Stimulated activated CD8-positive, alpha-beta memory T cell treated with anti-CD3 and anti-CD28 coated beads, Interleukin-2, amount 100 ng/mL, for 1 hour (primary cell): ENCODE results near the gene PCDHGA1.
"Not testable (repeated sequence)": the region's sequence is repeated elsewhere in the genome, so short reads cannot be mapped to it uniquely, and the experiment has no call there.

Experiments used
- DNase-seq, 2 donors: peaks; one replicate each; pipeline ENCODE4 v3.0.0-alpha.2; 2020; ENCODE audit warnings: low read depth in 2 of 2

PCDHGA1 gene

GRCh38 chr5:141409598-141410306 is 79.4 kb downstream of the PCDHGA1 start:
- DNase-seq, result no peak

GRCh38 chr5:141411575-141411974 is 81.3 kb downstream of the PCDHGA1 start:
- DNase-seq, result no peak

GRCh38 chr5:141412854-141413539 is 82.7 kb downstream of the PCDHGA1 start, which contains the start of gene PCDHGA10:
TSS of gene PCDHGA10 (plus strand) at chr5:141412987. CDS start at chr5:141413176, 189 bp downstream.
- peak in 1 of 2 donors; percentile 22 for DNase-seq

DNA sequence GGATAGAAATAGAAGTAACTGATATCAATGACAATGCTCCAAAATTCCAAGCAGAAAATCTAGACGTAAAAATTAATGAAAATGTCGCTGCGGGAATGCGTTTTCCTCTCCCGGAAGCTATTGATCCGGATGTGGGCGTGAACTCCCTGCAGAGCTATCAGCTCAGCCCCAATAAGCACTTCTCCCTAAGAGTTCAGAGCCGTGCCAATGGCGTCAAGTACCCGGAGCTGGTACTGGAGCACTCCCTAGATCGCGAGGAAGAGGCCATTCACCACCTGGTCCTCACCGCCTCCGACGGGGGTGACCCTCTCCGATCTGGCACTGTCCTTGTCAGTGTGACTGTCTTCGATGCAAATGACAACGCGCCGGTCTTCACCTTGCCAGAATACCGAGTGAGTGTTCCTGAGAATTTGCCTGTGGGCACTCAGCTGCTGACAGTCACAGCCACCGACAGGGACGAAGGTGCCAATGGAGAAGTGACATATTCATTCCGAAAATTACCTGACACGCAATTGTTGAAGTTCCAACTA is 83.3 kb downstream of the PCDHGA1 start:
- DNase-seq, result no peak

DNA sequence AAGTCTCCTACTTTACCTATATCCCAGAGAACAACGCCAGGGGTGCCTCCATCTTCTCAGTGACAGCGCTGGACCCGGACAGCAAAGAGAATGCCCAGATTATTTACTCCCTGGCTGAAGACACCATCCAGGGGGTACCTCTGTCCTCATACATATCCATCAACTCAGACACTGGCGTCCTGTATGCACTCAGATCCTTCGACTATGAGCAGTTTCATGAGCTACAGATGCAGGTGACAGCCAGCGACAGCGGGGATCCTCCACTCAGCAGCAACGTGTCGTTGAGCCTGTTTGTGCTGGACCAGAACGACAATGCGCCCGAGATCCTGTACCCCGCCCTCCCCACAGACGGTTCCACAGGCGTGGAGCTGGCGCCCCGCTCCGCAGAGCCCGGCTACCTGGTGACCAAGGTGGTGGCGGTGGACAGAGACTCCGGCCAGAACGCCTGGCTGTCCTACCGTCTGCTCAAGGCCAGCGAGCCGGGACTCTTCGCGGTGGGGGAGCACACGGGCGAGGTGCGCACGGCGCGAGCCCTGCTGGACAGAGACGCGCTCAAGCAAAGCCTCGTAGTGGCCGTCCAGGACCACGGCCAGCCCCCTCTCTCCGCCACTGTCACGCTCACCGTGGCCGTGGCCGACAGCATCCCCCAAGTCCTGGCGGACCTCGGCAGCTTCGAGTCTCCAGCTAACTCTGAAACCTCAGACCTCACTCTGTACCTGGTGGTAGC is 84.4 kb downstream of the PCDHGA1 start:
- not testable (repeated sequence) for DNase-seq

- DNase-seq, result not testable (repeated sequence)
Measured at GRCh38 chr5:141415275-141415618, 84.9 kb downstream of the PCDHGA1 start.

DNA sequence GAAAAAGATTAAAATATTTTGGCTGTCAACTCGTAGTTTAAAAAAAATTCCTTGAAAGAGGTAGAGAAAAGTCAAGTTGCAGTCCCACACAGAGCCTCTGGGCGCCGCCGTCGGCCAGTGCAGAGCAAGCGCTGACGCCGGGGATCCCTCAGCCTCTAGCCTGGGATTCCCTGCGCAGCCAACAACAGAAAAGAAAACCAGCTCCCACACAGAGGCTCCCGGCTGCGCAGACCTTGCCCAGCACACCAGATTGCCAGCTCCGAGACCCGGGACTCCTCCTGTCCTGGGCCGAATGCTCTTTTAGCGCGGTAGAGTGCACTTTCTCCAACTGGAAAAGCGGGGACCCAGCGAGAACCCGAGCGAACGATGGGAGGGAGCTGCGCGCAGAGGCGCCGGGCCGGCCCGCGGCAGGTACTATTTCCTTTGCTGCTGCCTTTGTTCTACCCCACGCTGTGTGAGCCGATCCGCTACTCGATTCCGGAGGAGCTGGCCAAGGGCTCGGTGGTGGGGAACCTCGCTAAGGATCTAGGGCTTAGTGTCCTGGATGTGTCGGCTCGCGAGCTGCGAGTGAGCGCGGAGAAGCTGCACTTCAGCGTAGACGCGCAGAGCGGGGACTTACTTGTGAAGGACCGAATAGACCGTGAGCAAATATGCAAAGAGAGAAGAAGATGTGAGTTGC is 87.3 kb downstream of the PCDHGA1 start, which contains the start of gene PCDHGB7:
PCDHGB7 (plus strand) TSS at position 184 of the 679 bp plus-strand sequence; CDS start at position 367, 183 bp downstream.
- DNase-seq, result not testable (repeated sequence)

DNA sequence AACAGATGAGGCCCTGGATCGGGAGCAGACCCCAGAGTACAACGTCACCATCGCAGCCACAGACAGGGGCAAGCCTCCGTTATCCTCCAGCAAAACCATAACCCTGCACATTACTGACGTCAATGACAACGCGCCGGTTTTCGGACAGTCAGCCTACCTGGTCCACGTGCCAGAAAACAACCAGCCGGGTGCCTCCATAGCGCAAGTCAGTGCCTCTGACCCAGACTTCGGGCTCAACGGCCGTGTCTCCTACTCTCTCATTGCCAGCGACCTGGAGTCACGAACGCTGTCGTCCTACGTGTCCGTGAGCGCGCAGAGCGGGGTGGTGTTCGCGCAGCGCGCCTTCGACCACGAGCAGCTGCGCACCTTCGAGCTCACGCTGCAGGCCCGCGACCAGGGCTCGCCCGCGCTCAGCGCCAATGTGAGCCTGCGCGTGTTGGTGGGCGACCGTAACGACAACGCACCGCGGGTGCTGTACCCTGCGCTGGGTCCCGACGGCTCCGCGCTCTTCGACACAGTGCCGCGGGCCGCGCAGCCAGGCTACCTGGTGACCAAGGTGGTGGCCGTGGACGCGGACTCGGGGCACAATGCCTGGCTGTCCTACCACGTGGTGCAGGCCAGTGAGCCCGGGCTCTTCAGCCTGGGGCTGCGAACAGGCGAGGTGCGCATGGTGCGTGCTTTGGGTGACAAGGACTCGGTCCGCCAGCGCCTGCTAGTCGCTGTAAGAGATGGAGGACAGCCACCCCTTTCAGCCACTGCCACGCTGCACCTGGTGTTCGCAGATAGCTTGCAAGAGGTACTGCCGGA is 89.0 kb downstream of the PCDHGA1 start:
- DNase-seq, result no peak

DNA sequence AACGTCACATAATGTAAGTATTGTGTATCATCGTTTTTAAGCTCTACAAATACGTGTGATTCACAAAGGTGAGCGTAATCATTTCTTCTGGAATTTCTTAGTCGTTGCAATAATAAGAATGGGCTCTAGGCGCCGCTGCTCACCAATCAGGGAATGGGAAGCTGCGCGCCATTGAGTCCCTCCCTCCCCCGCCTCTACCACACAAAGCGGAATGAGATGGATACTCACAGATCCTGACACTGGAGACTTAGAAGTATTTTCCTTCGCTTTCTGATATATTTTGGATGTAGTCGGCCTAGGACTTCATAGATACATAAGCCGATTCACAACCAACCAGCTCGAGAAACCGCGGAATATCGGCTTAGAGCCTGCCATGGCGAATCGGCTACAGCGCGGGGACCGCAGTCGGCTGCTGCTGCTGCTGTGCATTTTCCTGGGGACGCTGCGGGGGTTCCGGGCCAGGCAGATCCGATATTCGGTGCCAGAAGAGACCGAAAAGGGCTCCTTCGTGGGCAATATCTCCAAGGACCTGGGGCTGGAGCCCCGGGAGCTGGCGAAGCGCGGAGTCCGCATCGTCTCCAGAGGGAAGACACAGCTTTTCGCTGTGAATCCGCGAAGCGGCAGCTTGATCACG is 90.7 kb downstream of the PCDHGA1 start, which contains the start of gene PCDHGA11:
PCDHGA11 (plus strand) TSS at position 197 of the 634 bp plus-strand sequence; CDS start at position 374, 177 bp downstream.
- DNase-seq, result no peak

DNA sequence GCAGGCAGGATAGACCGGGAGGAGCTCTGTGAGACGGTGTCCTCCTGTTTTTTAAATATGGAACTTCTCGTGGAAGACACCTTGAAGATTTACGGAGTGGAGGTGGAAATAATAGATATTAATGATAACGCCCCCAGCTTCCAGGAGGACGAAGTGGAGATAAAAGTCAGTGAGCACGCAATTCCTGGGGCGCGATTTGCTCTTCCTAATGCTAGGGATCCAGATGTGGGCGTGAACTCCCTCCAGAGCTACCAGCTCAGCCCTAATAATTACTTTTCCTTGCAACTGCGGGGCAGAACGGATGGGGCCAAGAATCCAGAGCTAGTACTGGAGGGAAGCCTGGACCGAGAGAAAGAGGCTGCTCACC is 91.2 kb downstream of the PCDHGA1 start:
- no peak for DNase-seq

GRCh38 chr5:141422742-141423291 is 92.5 kb downstream of the PCDHGA1 start:
- DNase-seq, result no peak

DNA sequence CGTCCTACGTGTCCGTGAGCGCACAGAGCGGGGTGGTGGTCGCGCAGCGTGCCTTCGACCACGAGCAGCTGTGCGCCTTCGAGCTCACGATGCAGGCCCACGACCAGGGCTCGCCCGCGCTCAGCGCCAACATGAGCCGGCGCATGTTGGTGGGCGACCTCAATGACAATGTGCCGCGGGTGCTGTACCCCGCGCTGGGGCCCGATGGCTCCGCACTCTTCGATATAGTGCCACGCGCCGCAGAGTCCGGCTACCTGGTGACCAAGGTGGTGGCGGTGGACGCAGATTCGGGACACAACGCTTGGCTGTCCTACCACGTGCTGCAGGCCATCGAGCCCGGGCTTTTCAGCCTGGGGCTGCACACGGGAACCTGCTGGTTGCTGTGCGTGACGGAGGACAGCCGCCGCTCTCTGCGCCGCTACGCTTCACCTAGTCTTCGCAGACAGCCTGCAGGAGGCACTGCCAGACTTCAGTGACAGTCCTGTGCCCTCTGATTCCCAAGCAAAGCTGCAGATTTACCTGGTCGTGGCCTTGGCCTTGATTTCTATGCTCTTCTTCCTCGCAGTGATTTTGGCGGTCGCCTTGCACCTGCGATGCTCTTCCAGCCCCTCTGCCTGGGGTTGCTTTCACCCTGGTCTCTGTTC is 97.6 kb downstream of the PCDHGA1 start:
- no peak for DNase-seq

- DNase-seq, result no peak
Measured at GRCh38 chr5:141430332-141431113, 100.2 kb downstream of the PCDHGA1 start, which contains the start of gene PCDHGA12. TSS of gene PCDHGA12 (plus strand) at chr5:141430507. CDS start at chr5:141430760, 253 bp downstream.

GRCh38 chr5:141431286-141431685 is 101.0 kb downstream of the PCDHGA1 start:
- no peak for DNase-seq

GRCh38 chr5:141432308-141432707 is 102.0 kb downstream of the PCDHGA1 start:
- DNase-seq, result not testable (repeated sequence)

- not testable (repeated sequence) for DNase-seq
Measured at GRCh38 chr5:141432726-141433125, 102.4 kb downstream of the PCDHGA1 start.

- no peak for DNase-seq
Measured at GRCh38 chr5:141434006-141434405, 103.7 kb downstream of the PCDHGA1 start.

- DNase-seq, result no peak
Measured at GRCh38 chr5:141437221-141437620, 106.9 kb downstream of the PCDHGA1 start.
